ENCODE results near the gene GPR176.

GPR176 gene

GRCh38 chr15:39887832-39888231 lies 32.2 kb downstream of the GPR176 start:
- DNase-seq (ENCODE audit: low read depth in 1 of 2, low spot score in 1 of 2), result peak in 1 of 2 experiments; percentile 9
- TF ChIP-seq GABPA (IDR thresholded peaks at IDR 0.05; ENCODE audit: low read depth) (no peak), SPI1 (IDR thresholded peaks at IDR 0.05; ENCODE audit: borderline replicate concordance, low read depth) (no peak), CTCF (IDR thresholded peaks at IDR 0.05; ENCODE audit: insufficient read depth, low read length) (no peak), REST (IDR thresholded peaks at IDR 0.05; ENCODE audit: insufficient replicate concordance, low read depth) (no peak), POLR2AphosphoS5 (IDR thresholded peaks at IDR 0.05; ENCODE audit: low read depth) (no peak)
- Histone ChIP-seq H3K4me3 (replicated peaks; ENCODE audit: insufficient read depth, low read length) (no peak overlapping the region), H3K27ac (replicated peaks) (no peak overlapping the region), H3K27me3 (ENCODE audit: insufficient read depth, poor library complexity, severe bottlenecking) (no peaks in the 10 kb centered on the region)

GRCh38 chr15:39887211-39887610 lies 32.9 kb downstream of the GPR176 start:
- H3K27me3 ChIP-seq (ENCODE audit: insufficient read depth, poor library complexity, severe bottlenecking), result no peaks in the 10 kb centered on the region
- H3K4me3 ChIP-seq (replicated peaks; ENCODE audit: insufficient read depth, low read length), result no peak overlapping the region
- TF ChIP-seq POLR2AphosphoS5 (IDR thresholded peaks at IDR 0.05; ENCODE audit: low read depth), result no peak
- TF ChIP-seq GABPA (IDR thresholded peaks at IDR 0.05; ENCODE audit: low read depth), result no peak
- TF ChIP-seq CTCF (IDR thresholded peaks at IDR 0.05; ENCODE audit: insufficient read depth, low read length), result no peak
- TF ChIP-seq SPI1 (IDR thresholded peaks at IDR 0.05; ENCODE audit: borderline replicate concordance, low read depth), result no peak
- no peak for TF ChIP-seq REST (IDR thresholded peaks at IDR 0.05; ENCODE audit: insufficient replicate concordance, low read depth)
- no peak overlapping the region for H3K27ac ChIP-seq (replicated peaks)
- DNase-seq (ENCODE audit: low read depth in 1 of 2, low spot score in 1 of 2), result no peak

- no peaks in the 10 kb centered on the region for H3K27me3 ChIP-seq (ENCODE audit: insufficient read depth, poor library complexity, severe bottlenecking)
- no peak overlapping the region for H3K27ac ChIP-seq (replicated peaks)
- DNase-seq (ENCODE audit: low read depth in 1 of 2, low spot score in 1 of 2), result no peak
- no peak for TF ChIP-seq GABPA (IDR thresholded peaks at IDR 0.05; ENCODE audit: low read depth)
- no peak for TF ChIP-seq POLR2AphosphoS5 (IDR thresholded peaks at IDR 0.05; ENCODE audit: low read depth)
- TF ChIP-seq CTCF (IDR thresholded peaks at IDR 0.05; ENCODE audit: insufficient read depth, low read length), result no peak
- TF ChIP-seq SPI1 (IDR thresholded peaks at IDR 0.05; ENCODE audit: borderline replicate concordance, low read depth), result no peak
- no peak for TF ChIP-seq REST (IDR thresholded peaks at IDR 0.05; ENCODE audit: insufficient replicate concordance, low read depth)
- no peak overlapping the region for H3K4me3 ChIP-seq (replicated peaks; ENCODE audit: insufficient read depth, low read length)
Measured at GRCh38 chr15:39886418-39886817, 33.6 kb downstream of the GPR176 start.
